ENCODE results near the gene PTPRC. TPM values are rescaled to one million over a fixed set of nuclear protein-coding genes. Genes with fewer than 3 reads are reported as not detected.

Gene PTPRC
- total RNA-seq, 2 experiments from 2014 or later = 177 to 241 TPM

DNA sequence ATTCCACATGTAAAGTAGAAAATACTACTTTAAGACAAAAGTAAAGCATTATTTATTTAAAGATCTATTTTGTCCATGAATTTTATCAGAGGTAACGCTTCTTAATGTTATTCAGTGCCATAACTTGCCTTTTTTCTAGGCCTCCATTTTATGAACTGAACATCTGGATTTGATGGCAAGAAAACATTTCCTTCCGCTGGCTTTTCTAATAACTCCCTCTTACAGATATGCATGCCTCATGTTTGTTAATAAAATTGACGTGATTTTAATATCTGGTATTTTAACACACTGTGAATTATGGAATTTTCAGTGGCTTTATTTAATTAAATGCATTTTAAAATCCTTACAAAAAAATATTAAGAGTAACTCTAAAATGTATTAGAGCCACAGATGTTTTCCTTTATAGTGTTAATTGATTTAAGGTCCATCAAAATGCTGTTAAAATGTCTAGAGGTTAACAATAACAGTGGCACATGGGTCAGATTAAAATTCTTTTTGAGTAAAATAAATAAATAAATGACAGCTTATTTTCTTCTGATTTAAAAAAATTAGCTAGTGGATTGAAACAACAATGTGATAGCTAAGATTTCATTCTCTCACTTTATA, 15.1 kb downstream of the PTPRC start:
- intact Hi-C loops (cut with micrococcal nuclease; ENCODE audit: unreplicated experiment) = no loop called here
- H4K20me1 ChIP-seq (ENCODE audit: insufficient read depth, low read length) = peaks cover 6% of the 10 kb centered on the region; the same call in 1 of the 2 replicates
- peaks cover 100% of the 10 kb centered on the region for H3K4me1 ChIP-seq (ENCODE audit: insufficient read depth, low read length, poor library complexity, severe bottlenecking)
- peaks cover 53% of the 10 kb centered on the region for H3K36me3 ChIP-seq (ENCODE audit: insufficient read depth, low read length)
- H3K4me3 ChIP-seq (ENCODE audit: low read depth, low read length, poor library complexity, severe bottlenecking) = no peak overlapping the region
- no TSS peak for BruUV-seq (replicated peaks)
- peak overlapping the region; percentile 86 for H3K27ac ChIP-seq (ENCODE audit: low read depth, low read length, poor library complexity, severe bottlenecking)
- H3K4me2 ChIP-seq (ENCODE audit: low read length) = peak overlapping the region; percentile 92
- CTCF ChIA-PET (ENCODE audit: unreplicated experiment) = no interaction called here
- no peaks in the 10 kb centered on the region for H3K9me2 ChIP-seq (ENCODE audit: insufficient read depth, low read length)
- H2AFZ ChIP-seq (ENCODE audit: low read length) = no peak overlapping the region
- peaks cover 3% of the 10 kb centered on the region; the same call in 1 of the 2 replicates for H3K9me3 ChIP-seq (ENCODE audit: low read length)
- no peak for DNase-seq (ENCODE audit: low spot score)
- TF ChIP-seq EZH2phosphoT487 (IDR thresholded peaks at IDR 0.05; ENCODE audit: borderline replicate concordance, low read depth, low read length) (no peak), CTCF (conservative IDR thresholded peaks at IDR 0.05; ENCODE audit: low read length) (no peak)
- H3K79me2 ChIP-seq (ENCODE audit: insufficient read depth, low read depth, low read length) = peaks cover 100% of the 10 kb centered on the region
- POLR2A ChIA-PET = interaction anchor here (0.6 to 1.9 kb wide), 9 partner anchors 9 to 64 kb away, joined by 3 to 10 read pairs (median 4); no protein-coding TSS in a partner anchor

DNA sequence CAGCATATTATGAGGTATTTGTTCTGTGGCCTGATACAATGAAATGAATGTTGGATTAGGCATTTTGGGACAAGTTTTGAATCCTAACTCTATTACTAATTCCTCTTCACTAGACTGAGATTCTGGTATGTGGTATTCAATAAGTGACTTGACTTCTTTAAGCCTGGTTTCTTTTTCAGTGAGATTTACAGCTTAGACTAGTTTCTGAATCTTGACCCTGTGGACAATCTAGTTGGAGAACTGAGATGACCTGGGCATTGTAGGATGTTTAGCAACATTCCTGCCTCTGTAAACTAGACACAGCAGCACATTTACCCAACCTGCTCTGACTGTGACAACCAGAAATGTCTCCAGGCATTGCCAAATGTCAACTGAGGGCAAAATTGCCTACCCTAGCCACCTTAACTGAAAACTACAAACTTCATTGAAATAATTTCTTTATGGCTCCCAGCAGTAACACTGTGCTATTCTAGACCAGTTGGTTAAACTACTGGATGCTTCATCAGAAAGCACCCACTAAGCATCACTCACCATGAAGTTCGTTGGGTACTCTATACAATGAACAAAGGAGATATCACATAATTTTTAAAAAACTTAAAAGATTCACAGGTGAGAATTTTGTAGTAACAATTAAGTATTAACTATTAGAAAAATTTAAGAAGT, 16.8 kb downstream of the PTPRC start:
- Histone ChIP-seq H3K4me2 (ENCODE audit: low read length) (peak overlapping the region; percentile 92), H2AFZ (ENCODE audit: low read length) (no peak overlapping the region), H3K4me1 (ENCODE audit: insufficient read depth, low read length, poor library complexity, severe bottlenecking) (peaks cover 95% of the 10 kb centered on the region), H3K4me3 (ENCODE audit: low read depth, low read length, poor library complexity, severe bottlenecking) (peak overlapping the region; percentile 41), H4K20me1 (ENCODE audit: insufficient read depth, low read length) (peaks cover 6% of the 10 kb centered on the region; the same call in 1 of the 2 replicates), H3K9me3 (ENCODE audit: low read length) (no peaks in the 10 kb centered on the region), H3K36me3 (ENCODE audit: insufficient read depth, low read length) (peaks cover 46% of the 10 kb centered on the region; the same call in 1 of the 2 replicates), H3K9me2 (ENCODE audit: insufficient read depth, low read length) (no peaks in the 10 kb centered on the region), H3K27ac (ENCODE audit: low read depth, low read length, poor library complexity, severe bottlenecking) (peak overlapping the region; percentile 86), H3K79me2 (ENCODE audit: insufficient read depth, low read depth, low read length) (peaks cover 100% of the 10 kb centered on the region)
- intact Hi-C loops (cut with micrococcal nuclease; ENCODE audit: unreplicated experiment) = loop anchor here (2.0 kb wide), 2 partner anchors 17 to 23 kb away; partner anchors contain the start of gene PTPRC
- ChIA-PET POLR2A (interaction anchor here (0.6 to 3.3 kb wide), 14 partner anchors 13 to 1384 kb away, joined by 3 to 35 read pairs (median 6); partner anchors contain the start of gene PTPRC), CTCF (ENCODE audit: unreplicated experiment) (no interaction called here)
- TF ChIP-seq EZH2phosphoT487 (IDR thresholded peaks at IDR 0.05; ENCODE audit: borderline replicate concordance, low read depth, low read length) (no peak), CTCF (conservative IDR thresholded peaks at IDR 0.05; ENCODE audit: low read length) (no peak)
- no TSS peak for BruUV-seq (replicated peaks)
- DNase-seq (ENCODE audit: low spot score) = no peak

All from OCI-LY7 (cell line).